HepG2 (cell line): ENCODE results near the gene JADE3. TPM values are rescaled to one million over a fixed set of nuclear protein-coding genes. Genes with fewer than 3 reads are reported as not detected.

Experiments used
- ARNTL ChIP-seq: sonication (generic); formaldehyde crosslinking; IDR thresholded peaks from 2 replicates; pipeline ENCODE4 v1.4.0; 2020; ENCODE audit warnings: mild to moderate bottlenecking, missing genetic modification reagents
- ATM ChIP-seq: fragments of 450-650 bp; IDR thresholded peaks from 2 replicates; pipeline ENCODE4 v1.7.1; 2017; ENCODE audit warnings: mild to moderate bottlenecking, borderline replicate concordance
- BCL6 ChIP-seq: IDR thresholded peaks from 2 replicates; pipeline ENCODE4 v1.6.1; 2016; ENCODE audit warnings: missing genetic modification reagents, missing compliant biosample characterization
- CREB1 ChIP-seq, 2 experiments: fragments of 450-650 bp in 1 of 2; IDR thresholded peaks; 2 replicates each; pipeline ENCODE4 v1.6.1; 2016 to 2017; ENCODE audit warnings: control low read depth in 1 of 2, mild to moderate bottlenecking in 1 of 2, missing compliant biosample characterization in 1 of 2, missing genetic modification characterization in 1 of 2
- ELF1 ChIP-seq: sonication (generic); formaldehyde crosslinking; IDR thresholded peaks from 2 replicates; pipeline ENCODE4 v1.4.0; 2020; ENCODE audit warnings: missing genetic modification reagents
- GPN1 ChIP-seq: sonication (generic); formaldehyde crosslinking; IDR thresholded peaks from 2 replicates; pipeline ENCODE4 v1.5.1; 2020; ENCODE audit warnings: missing genetic modification reagents, borderline replicate concordance
- HINFP ChIP-seq: sonication (generic); formaldehyde crosslinking; IDR thresholded peaks from 2 replicates; pipeline ENCODE4 v1.4.0; 2020; ENCODE audit warnings: low read depth, mild to moderate bottlenecking, missing genetic modification reagents
- HOXA5 ChIP-seq: sonication (generic); formaldehyde crosslinking; IDR thresholded peaks from 2 replicates; pipeline ENCODE4 v1.4.0; 2020; ENCODE audit warnings: missing genetic modification reagents
- MEIS2 ChIP-seq: sonication (generic); formaldehyde crosslinking; IDR thresholded peaks from 2 replicates; pipeline ENCODE4 v1.9.0; 2021; ENCODE audit warnings: mild to moderate bottlenecking, missing genetic modification reagents
- MLXIP ChIP-seq: sonication (generic); formaldehyde crosslinking; IDR thresholded peaks from 2 replicates; pipeline ENCODE4 v1.9.0; 2021; ENCODE audit warnings: missing genetic modification reagents, borderline replicate concordance
- MYNN ChIP-seq: sonication (generic); formaldehyde crosslinking; IDR thresholded peaks from 2 replicates; pipeline ENCODE4 v1.4.0; 2020; ENCODE audit warnings: mild to moderate bottlenecking, low read depth, missing genetic modification reagents
- PLRG1 ChIP-seq: fragments of 450-650 bp; conservative IDR thresholded peaks from 2 replicates; pipeline ENCODE4 v1.6.1; 2016
- PRDM4 ChIP-seq: sonication (generic); formaldehyde crosslinking; IDR thresholded peaks from 2 replicates; pipeline ENCODE4 v1.9.0; 2021; ENCODE audit warnings: missing genetic modification reagents, borderline replicate concordance
- TCF12 ChIP-seq, 2 experiments: fragments of 450-650 bp in 1 of 2; sonication (generic) in 1 of 2; formaldehyde crosslinking in 1 of 2; IDR thresholded peaks; 2 replicates each; pipeline versions ENCODE4 v1.6.1 to v1.8.0; 2017 to 2022; ENCODE audit warnings: antibody characterized with exemption in 1 of 2, mild to moderate bottlenecking in 1 of 2, missing genetic modification reagents in 1 of 2, moderate library complexity in 1 of 2
- TEAD3 ChIP-seq: optimal IDR thresholded peaks from 2 replicates; pipeline ENCODE3; 2016; ENCODE audit warnings: borderline replicate concordance
- XRCC5 ChIP-seq: fragments of 200-400 bp; formaldehyde crosslinking; optimal IDR thresholded peaks from 2 replicates; pipeline ENCODE3; 2017; ENCODE audit warnings: mild to moderate bottlenecking, low read length
- ZNF121 ChIP-seq: sonication (generic); formaldehyde crosslinking; IDR thresholded peaks from 2 replicates; pipeline ENCODE4 v1.5.0; 2020; ENCODE audit warnings: mild to moderate bottlenecking, missing genetic modification reagents
- ZNF205 ChIP-seq: IDR thresholded peaks from 2 replicates; pipeline ENCODE4 v1.6.1; 2018; ENCODE audit warnings: missing biosample characterization, missing genetic modification reagents
- ZNF326 ChIP-seq: sonication (generic); formaldehyde crosslinking; IDR thresholded peaks from 2 replicates; pipeline ENCODE4 v1.4.0; 2020; ENCODE audit warnings: missing genetic modification reagents, borderline replicate concordance
- ZNF576 ChIP-seq: sonication (generic); formaldehyde crosslinking; IDR thresholded peaks from 2 replicates; pipeline ENCODE4 v1.4.0; 2020; ENCODE audit warnings: mild to moderate bottlenecking, missing genetic modification reagents
- ZNF639 ChIP-seq: conservative IDR thresholded peaks from 2 replicates; pipeline ENCODE4 v1.6.1; 2018; ENCODE audit warnings: missing genetic modification reagents
- ZNF740 ChIP-seq: sonication (generic); formaldehyde crosslinking; IDR thresholded peaks from 2 replicates; pipeline ENCODE4 v1.4.0; 2020; ENCODE audit warnings: missing genetic modification reagents
- ZNF816 ChIP-seq: sonication (generic); formaldehyde crosslinking; IDR thresholded peaks from 2 replicates; pipeline ENCODE4 v1.8.0; 2022; ENCODE audit warnings: missing genetic modification reagents, mild to moderate bottlenecking, borderline replicate concordance
- polyA plus RNA-seq, 8 experiments: library from polyadenylated mRNA; depleted of rRNA in 3 of 8; stranded (reverse) in 7 of 8; unstranded in 1 of 8; fragments of >200 nt; fragmentation: Illumina TruSeq in 4 of 8; extraction: Trizol in 4 of 8; gene quantifications; 2 replicates each; pipeline versions ENCODE4 v1.2.1 to v1.2.3, GENCODE V29; 2011 to 2016; ENCODE audit warnings: low read depth in 4 of 8, missing spikeins in 1 of 8, mixed read lengths in 1 of 8; ENCODE audit not compliant: insufficient read depth in 1 of 8
- total RNA-seq, 5 experiments: library from RNA; depleted of rRNA; stranded (reverse); fragments of >200 nt; fragmentation: Illumina TruSeq; extraction: Trizol; gene quantifications; 2 replicates each; pipeline ENCODE4 v1.2.3, GENCODE V29; 2016; ENCODE audit warnings: low read depth in 1 of 5

Gene JADE3
- total and polyA plus RNA-seq, 2 of the 13 experiments (the other 11 are each of a cell fraction or from before 2014, with no cell fraction given): 7.7 to 7.8 TPM

- TF ChIP-seq TEAD3 (CRISPR knock-in tag) (peak; percentile 56), XRCC5 (no peak), ZNF205 (no peak), ZNF121 (0 out of 2 replicates have a peak, but pooled peaks have one; percentile 0), HINFP (CRISPR knock-in tag) (no peak), ATM (no peak), ZNF326 (CRISPR knock-in tag) (no peak), MLXIP (CRISPR knock-in tag) (no peak), MEIS2 (CRISPR knock-in tag) (no peak), ZNF639 (CRISPR knock-in tag) (no peak), GPN1 (no peak), MYNN (CRISPR knock-in tag) (no peak), ELF1 (CRISPR knock-in tag) (peak; percentile 14; the same call in 1 of the 2 replicates), ZNF816 (no peak), CREB1 (IDR thresholded peaks at IDR 0.05) (no peak), CREB1 (CRISPR knock-in tag; IDR thresholded peaks at IDR 0.05) (no peak), TCF12 (IDR thresholded peaks at IDR 0.05) (no peak), TCF12 (CRISPR knock-in tag; IDR thresholded peaks at IDR 0.05) (no peak), ZNF576 (CRISPR knock-in tag) (no peak), HOXA5 (CRISPR knock-in tag) (no peak), ARNTL (CRISPR knock-in tag) (no peak), PRDM4 (CRISPR knock-in tag) (no peak), BCL6 (CRISPR knock-in tag) (no peak), PLRG1 (no peak), ZNF740 (CRISPR knock-in tag) (no peak)
These were observed 156.0 kb downstream of the JADE3 start (continued) for GRCh38 chrX:47068214-47068613.
